GM18873 (cell line): ENCODE measurements around the gene NSD1.
A peak's percentile ranks its signal among the peaks of the same experiment; 100 is the strongest.

Experiments used
- ATAC-seq: cut with Tn5 transposase; IDR thresholded peaks from one replicate; pipeline ENCODE4 v1.9.1; 2021; ENCODE audit warnings: mild to moderate bottlenecking, moderate library complexity, moderate number of reproducible peaks; ENCODE audit not compliant: unreplicated experiment, low FRiP score

NSD1 gene

GRCh38 chr5:177270653-177271052 is 137.1 kb downstream of the NSD1 start:
- ATAC-seq, result no peak

- ATAC-seq, result no peak
These were observed 137.5 kb downstream of the NSD1 start for GRCh38 chr5:177271113-177271512.

GRCh38 chr5:177275883-177276282 is 142.3 kb downstream of the NSD1 start:
- ATAC-seq, result no peak

- ATAC-seq, result no peak
These were observed 143.3 kb downstream of the NSD1 start for GRCh38 chr5:177276886-177277285.

GRCh38 chr5:177288191-177288590 is 154.6 kb downstream of the NSD1 start:
- ATAC-seq, result no peak

- ATAC-seq, result no peak
These were observed 157.4 kb downstream of the NSD1 start for GRCh38 chr5:177290816-177291596.

GRCh38 chr5:177291735-177292134 is 158.2 kb downstream of the NSD1 start:
- ATAC-seq, result no peak

- ATAC-seq, result no peak
These were observed 160.4 kb downstream of the NSD1 start for GRCh38 chr5:177293819-177294581.

GRCh38 chr5:177294632-177295031 is 161.1 kb downstream of the NSD1 start:
- no peak for ATAC-seq

- no peak for ATAC-seq
These were observed 162.4 kb downstream of the NSD1 start for GRCh38 chr5:177295924-177296323.

GRCh38 chr5:177296581-177296980 is 163.0 kb downstream of the NSD1 start:
- no peak for ATAC-seq

- ATAC-seq, result no peak
These were observed 164.3 kb downstream of the NSD1 start for GRCh38 chr5:177297922-177298321.

GRCh38 chr5:177299697-177300096 is 166.1 kb downstream of the NSD1 start:
- ATAC-seq, result no peak

- ATAC-seq, result no peak
These were observed 166.8 kb downstream of the NSD1 start for GRCh38 chr5:177300236-177300880.

- ATAC-seq, result no peak
These were observed 167.4 kb downstream of the NSD1 start for GRCh38 chr5:177300951-177301350.

GRCh38 chr5:177301503-177302165 is 168.1 kb downstream of the NSD1 start:
- ATAC-seq, result no peak

GRCh38 chr5:177302354-177303110 is 169.0 kb downstream of the NSD1 start:
- no peak for ATAC-seq

GRCh38 chr5:177303121-177303924 is 169.8 kb downstream of the NSD1 start, which contains the start of the genes PRELID1 and RAB24:
Gene PRELID1, plus strand, starts transcription at chr5:177303799. Its CDS starts 187 bp downstream, at chr5:177303986.
Gene RAB24, minus strand, starts transcription at chr5:177303719. Its CDS starts 431 bp downstream, at chr5:177303288.
- peak; percentile 35 for ATAC-seq

GRCh38 chr5:177303925-177304391 is 170.4 kb downstream of the NSD1 start:
- no peak for ATAC-seq
